OCI-LY1 (cell line): ENCODE data around the gene CNN2.
A peak's percentile ranks its signal among the peaks of the same experiment; 100 is the strongest.

Experiments
- H2AFZ ChIP-seq: fragments of 200-600 bp; sonication (generic), shearing (Covaris generic); 2 replicates; pipeline ENCODE4 v1.6.0; 2014; ENCODE audit warnings: antibody characterized with exemption, mild to moderate bottlenecking, low read length
- H3F3A ChIP-seq: fragments of 200-600 bp; sonication (generic), shearing (Covaris generic); 2 replicates; pipeline ENCODE4 v1.6.0; 2014; ENCODE audit warnings: mild to moderate bottlenecking, antibody characterized with exemption, low read length, moderate library complexity; ENCODE audit not compliant: insufficient read depth
- H3K27ac ChIP-seq: fragments of 200-600 bp; sonication (generic); 2 replicates; pipeline ENCODE4 v1.5.1; 2014; ENCODE audit warnings: low read length, mixed run types, mild to moderate bottlenecking, low read depth; ENCODE audit not compliant: poor library complexity, severe bottlenecking
- H3K27me3 ChIP-seq: fragments of 200-600 bp; sonication (generic); 2 replicates; pipeline ENCODE4 v1.6.0; 2014; ENCODE audit warnings: antibody characterized with exemption, mild to moderate bottlenecking, low read length, moderate library complexity; ENCODE audit not compliant: insufficient read depth
- H3K36me3 ChIP-seq: fragments of 200-600 bp; sonication (generic); 2 replicates; pipeline ENCODE4 v1.6.1; 2014; ENCODE audit warnings: mild to moderate bottlenecking, antibody characterized with exemption, low read length, moderate library complexity, mixed read lengths; ENCODE audit not compliant: insufficient read depth
- H3K4me1 ChIP-seq: fragments of 200-600 bp; sonication (generic); 2 replicates; pipeline ENCODE4 v1.5.1; 2014; ENCODE audit warnings: mild to moderate bottlenecking, low read length, moderate library complexity; ENCODE audit not compliant: insufficient read depth, severe bottlenecking
- H3K4me2 ChIP-seq: fragments of 200-600 bp; sonication (generic), shearing (Covaris generic); 2 replicates; pipeline ENCODE4 v1.6.1; 2014; ENCODE audit warnings: low read length
- H3K4me3 ChIP-seq: fragments of 200-600 bp; sonication (generic); 2 replicates; pipeline ENCODE4 v1.5.1; 2014; ENCODE audit warnings: low read length, low read depth, mild to moderate bottlenecking, mixed read lengths; ENCODE audit not compliant: poor library complexity, severe bottlenecking
- H3K79me2 ChIP-seq: fragments of 200-600 bp; shearing (Covaris generic); 2 replicates; pipeline ENCODE4 v1.6.1; 2016; ENCODE audit warnings: mixed run types, low read length, mixed read lengths; ENCODE audit not compliant: insufficient read depth
- H3K9ac ChIP-seq: fragments of 200-600 bp; sonication (generic), shearing (Covaris generic); 2 replicates; pipeline ENCODE4 v1.6.1; 2014; ENCODE audit warnings: mild to moderate bottlenecking, low read length, mixed read lengths
- H3K9me2 ChIP-seq: fragments of 200-600 bp; sonication (generic), shearing (Covaris generic); 2 replicates; pipeline ENCODE4 v1.6.1; 2014; ENCODE audit warnings: low read depth, mild to moderate bottlenecking, low read length, mixed read lengths
- H3K9me3 ChIP-seq: fragments of 200-600 bp; shearing (Covaris generic); 2 replicates; pipeline ENCODE4 v1.6.1; 2014; ENCODE audit warnings: low read length, mixed read lengths
- H4K20me1 ChIP-seq: fragments of 200-600 bp; sonication (generic), shearing (Covaris generic); 2 replicates; pipeline ENCODE4 v1.6.0; 2016; ENCODE audit warnings: mild to moderate bottlenecking, low read length; ENCODE audit not compliant: insufficient read depth
- CTCF ChIP-seq: fragments of 200-600 bp; sonication (generic), shearing (Covaris generic); IDR thresholded peaks from 2 replicates; pipeline ENCODE4 v1.5.1; 2017; ENCODE audit warnings: mild to moderate bottlenecking, antibody characterized with exemption, low read length, moderate library complexity, mixed read lengths
- EZH2 ChIP-seq: fragments of 200-600 bp; sonication (generic), shearing (Covaris generic); IDR thresholded peaks from 2 replicates; pipeline ENCODE4 v1.8.0; 2017; ENCODE audit warnings: borderline replicate concordance, mixed run types, mild to moderate bottlenecking, antibody characterized with exemption, low read length, moderate library complexity, mixed read lengths

Gene CNN2

GRCh38 chr19:1017115-1017905, 9.1 kb upstream of the CNN2 start:
- Histone ChIP-seq H3K79me2 (peaks cover 54% of the 10 kb centered on the region), H3K36me3 (peaks cover 35% of the 10 kb centered on the region), H3K27me3 (no peaks in the 10 kb centered on the region), H4K20me1 (no peaks in the 10 kb centered on the region), H3K9me3 (no peaks in the 10 kb centered on the region), H3K9me2 (no peaks in the 10 kb centered on the region), H3K27ac (peak overlapping the region; percentile 22), H2AFZ (no peak overlapping the region), H3F3A (no peaks in the 10 kb centered on the region), H3K4me2 (peak overlapping the region; percentile 99), H3K4me1 (peaks cover 59% of the 10 kb centered on the region), H3K9ac (peak overlapping the region; percentile 15; the same call in 1 of the 2 replicates), H3K4me3 (peak overlapping the region; percentile 99)
- no peak for TF ChIP-seq CTCF
- TF ChIP-seq EZH2, result no peak

- Histone ChIP-seq H3K4me2 (peak overlapping the region; percentile 99), H3K79me2 (peaks cover 54% of the 10 kb centered on the region), H3K27ac (peak overlapping the region; percentile 75), H3K4me3 (peak overlapping the region; percentile 99), H3K9me3 (no peaks in the 10 kb centered on the region), H3K4me1 (peaks cover 61% of the 10 kb centered on the region), H3K9ac (peak overlapping the region; percentile 99; the same call in 1 of the 2 replicates), H2AFZ (no peak overlapping the region), H3K27me3 (no peaks in the 10 kb centered on the region), H4K20me1 (no peaks in the 10 kb centered on the region), H3K9me2 (no peaks in the 10 kb centered on the region), H3K36me3 (peaks cover 30% of the 10 kb centered on the region), H3F3A (peaks cover 5% of the 10 kb centered on the region)
- no peak for TF ChIP-seq EZH2
- TF ChIP-seq CTCF, result no peak
These were observed 8.5 kb upstream of the CNN2 start for GRCh38 chr19:1017906-1018305.

GRCh38 chr19:1018393-1018792, 8.0 kb upstream of the CNN2 start:
- no peaks in the 10 kb centered on the region for H3K9me2 ChIP-seq
- no peaks in the 10 kb centered on the region for H3K9me3 ChIP-seq
- peak overlapping the region; percentile 99; the same call in 1 of the 2 replicates for H3K9ac ChIP-seq
- peaks cover 61% of the 10 kb centered on the region for H3K4me1 ChIP-seq
- H3K79me2 ChIP-seq, result peaks cover 54% of the 10 kb centered on the region
- no peak for TF ChIP-seq EZH2
- no peak for TF ChIP-seq CTCF
- H3K4me3 ChIP-seq, result peak overlapping the region; percentile 99
- no peak overlapping the region for H2AFZ ChIP-seq
- H3K27ac ChIP-seq, result peak overlapping the region; percentile 75
- H3F3A ChIP-seq, result peaks cover 5% of the 10 kb centered on the region
- no peaks in the 10 kb centered on the region for H4K20me1 ChIP-seq
- H3K27me3 ChIP-seq, result no peaks in the 10 kb centered on the region
- H3K36me3 ChIP-seq, result peaks cover 25% of the 10 kb centered on the region
- H3K4me2 ChIP-seq, result peak overlapping the region; percentile 99
